Bronchial epithelial cell (primary cell): Measurements from ENCODE around the gene UPK1A. TPM values are rescaled to one million over a fixed set of nuclear protein-coding genes. Genes with fewer than 3 reads are reported as not detected.
"Not testable (repeated sequence)": the region's sequence is repeated elsewhere in the genome, so short reads cannot be mapped to it uniquely, and the experiment has no call there.

Source experiments
- DNase-seq: peaks from one replicate; pipeline ENCODE4 v3.0.0-alpha.2; 2010; ENCODE audit warnings: low read depth
- FAIRE-seq: peaks from 2 replicates; lab custom pipeline; 2011; peaks lifted over from hg19 to GRCh38; lab: Jason Lieb, UNC
- H3K27me3 ChIP-seq: 2 replicates; pipeline ENCODE4 v1.5.1; 2011; ENCODE audit warnings: low read length; ENCODE audit not compliant: control insufficient read depth, insufficient read depth
- H3K36me3 ChIP-seq: 2 replicates; pipeline ENCODE4 v1.5.1; 2011; ENCODE audit warnings: low read length; ENCODE audit not compliant: control insufficient read depth, insufficient read depth
- H3K4me3 ChIP-seq: 2 replicates; pipeline ENCODE4 v1.5.1; 2011; ENCODE audit warnings: mild to moderate bottlenecking, low read depth, low read length, control low read depth
- CTCF ChIP-seq: IDR thresholded peaks from 2 replicates; pipeline ENCODE4 v1.5.1; 2011; ENCODE audit warnings: mild to moderate bottlenecking, moderate library complexity, low read length, control low read depth, inconsistent platforms; ENCODE audit not compliant: insufficient read depth, severe bottlenecking
- total RNA-seq: library from RNA; depleted of rRNA; stranded (reverse); fragments of >200 nt; gene quantifications from 2 replicates; pipeline ENCODE4 v1.2.1, GENCODE V29; 2014

UPK1A gene
- total RNA-seq, 1 donor from 2014 or later = not detected

DNA sequence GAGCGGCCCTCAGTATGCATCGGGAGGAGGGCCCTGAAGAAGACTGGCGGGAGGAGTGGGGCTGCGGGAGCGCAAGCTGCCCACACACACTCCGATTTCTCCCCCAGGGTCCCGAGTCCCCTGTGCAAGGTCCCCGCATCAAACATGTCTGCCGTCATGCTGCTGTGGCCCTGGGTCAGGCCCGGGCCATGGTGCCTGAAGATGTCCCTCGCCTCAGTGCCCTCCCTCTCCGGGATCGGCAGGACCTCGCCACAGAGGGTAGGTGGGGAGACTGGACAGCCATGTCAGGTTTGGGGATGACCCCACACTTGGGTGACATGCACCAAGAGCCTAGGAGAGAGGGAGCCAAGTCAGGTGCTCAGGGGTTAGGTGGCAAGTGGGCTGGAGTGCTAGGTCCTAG, 56.1 kb downstream of the UPK1A start:
- Histone ChIP-seq H3K4me3 (no peak overlapping the region), H3K36me3 (peaks cover 50% of the 10 kb centered on the region), H3K27me3 (no peaks in the 10 kb centered on the region)
- TF ChIP-seq CTCF = no peak
- DNase-seq (no peak), FAIRE-seq (no peak)

DNA sequence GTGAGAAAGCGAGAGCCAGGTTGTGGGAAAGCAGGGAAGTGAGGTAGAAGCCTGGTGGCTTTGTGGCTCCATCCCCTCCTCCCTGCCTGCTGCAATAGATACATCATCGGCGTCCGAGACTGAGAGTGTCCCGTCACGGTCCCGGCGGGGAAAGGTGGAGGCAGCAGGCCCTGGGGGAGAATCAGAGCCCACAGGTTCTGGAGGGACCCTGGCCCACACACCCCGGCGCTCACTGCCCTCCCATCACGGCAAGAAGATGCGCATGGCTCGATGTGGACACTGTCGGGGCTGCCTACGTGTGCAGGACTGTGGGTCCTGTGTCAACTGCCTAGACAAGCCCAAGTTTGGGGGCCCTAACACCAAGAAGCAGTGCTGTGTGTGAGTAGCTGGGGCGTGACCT, 56.6 kb downstream of the UPK1A start:
- no peaks in the 10 kb centered on the region for H3K27me3 ChIP-seq
- FAIRE-seq (no peak), DNase-seq (no peak)
- peaks cover 54% of the 10 kb centered on the region for H3K36me3 ChIP-seq
- H3K4me3 ChIP-seq = no peak overlapping the region
- TF ChIP-seq CTCF = no peak

- DNase-seq (no peak), FAIRE-seq (no peak)
- TF ChIP-seq CTCF = no peak
- no peaks in the 10 kb centered on the region for H3K27me3 ChIP-seq
- H3K36me3 ChIP-seq = peaks cover 60% of the 10 kb centered on the region
- H3K4me3 ChIP-seq = no peak overlapping the region
Observed at GRCh38 chr19:35723671-35724070, 57.4 kb downstream of the UPK1A start.

DNA sequence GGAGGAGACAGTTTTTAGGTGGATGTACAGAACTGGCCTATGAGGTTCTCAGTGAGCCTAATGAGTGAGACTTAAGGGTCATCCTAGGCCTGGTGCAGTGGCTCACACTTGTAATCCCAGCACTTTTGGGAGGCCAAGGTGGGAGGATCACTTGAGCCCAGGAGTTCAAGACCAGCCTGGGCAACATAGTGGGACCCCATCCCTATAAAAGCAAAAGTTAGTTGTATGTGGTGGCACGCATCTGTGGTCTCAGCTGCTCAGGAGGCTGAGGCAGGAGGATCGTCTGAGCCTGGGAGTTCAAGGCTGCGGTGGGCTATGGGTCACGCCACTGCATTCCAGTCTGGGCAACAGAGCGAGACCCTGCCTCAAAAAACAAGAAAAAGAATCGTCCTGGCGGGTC, 57.8 kb downstream of the UPK1A start:
- peaks cover 62% of the 10 kb centered on the region for H3K36me3 ChIP-seq
- H3K4me3 ChIP-seq, H3K27me3 ChIP-seq, FAIRE-seq, DNase-seq: not testable (repeated sequence)

DNA sequence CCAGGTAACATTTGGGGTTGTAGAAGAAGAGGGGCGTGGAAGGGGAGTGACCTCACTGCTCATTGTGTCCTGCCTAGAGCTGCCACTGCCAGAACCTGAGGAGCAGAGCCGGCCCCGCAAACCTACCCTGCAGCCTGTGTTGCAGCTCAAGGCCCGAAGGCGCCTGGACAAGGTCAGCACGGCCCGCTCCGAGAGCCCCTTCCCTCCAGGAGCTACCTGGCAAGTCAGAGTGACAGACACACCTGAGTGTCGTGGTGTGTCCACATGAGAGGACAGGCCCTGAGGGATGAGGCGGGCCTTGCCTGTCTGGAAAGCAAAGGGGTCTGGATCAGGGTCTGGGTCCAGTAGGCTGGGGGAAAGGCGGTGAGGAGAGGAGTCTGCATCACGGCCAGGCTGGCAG, 58.2 kb downstream of the UPK1A start:
- Histone ChIP-seq H3K36me3 (peaks cover 62% of the 10 kb centered on the region), H3K4me3 (no peak overlapping the region), H3K27me3 (no peaks in the 10 kb centered on the region)
- FAIRE-seq (no peak), DNase-seq (no peak)
- TF ChIP-seq CTCF = no peak

DNA sequence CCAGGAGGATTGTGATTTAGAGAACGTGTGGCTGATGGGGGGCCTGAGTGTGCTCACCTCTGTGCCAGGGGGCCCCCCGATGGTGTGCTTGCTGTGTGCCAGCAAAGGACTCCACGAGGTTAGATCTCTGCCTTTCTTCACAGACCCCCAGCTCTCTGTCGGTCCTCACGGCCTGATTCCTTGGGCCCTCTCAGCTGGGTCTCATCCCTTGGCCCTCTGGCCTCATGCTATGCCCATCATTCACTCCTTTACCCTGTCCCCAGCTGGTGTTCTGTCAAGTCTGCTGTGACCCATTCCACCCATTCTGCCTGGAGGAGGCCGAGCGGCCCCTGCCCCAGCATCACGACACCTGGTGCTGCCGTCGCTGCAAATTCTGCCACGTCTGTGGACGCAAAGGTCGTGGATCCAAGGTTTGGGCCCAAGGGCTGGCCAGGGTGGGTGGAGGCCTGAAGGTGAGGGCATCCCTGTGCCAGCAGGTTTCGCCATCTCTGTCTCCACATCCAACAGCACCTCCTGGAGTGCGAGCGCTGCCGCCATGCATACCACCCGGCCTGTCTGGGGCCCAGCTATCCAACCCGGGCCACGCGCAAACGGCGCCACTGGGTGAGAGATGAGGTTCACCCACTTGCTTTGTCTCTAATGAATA, 59.0 kb downstream of the UPK1A start:
- TF ChIP-seq CTCF = no peak
- DNase-seq (no peak), FAIRE-seq (no peak)
- no peaks in the 10 kb centered on the region for H3K27me3 ChIP-seq
- H3K4me3 ChIP-seq = no peak overlapping the region
- H3K36me3 ChIP-seq = peaks cover 67% of the 10 kb centered on the region
